ENCODE data around the gene PHF2. TPM values are rescaled to one million over a fixed set of nuclear protein-coding genes. Genes with fewer than 3 reads are reported as not detected.

Gene PHF2
- total RNA-seq, 1 experiment from 2014 or later = 7.2 TPM

DNA sequence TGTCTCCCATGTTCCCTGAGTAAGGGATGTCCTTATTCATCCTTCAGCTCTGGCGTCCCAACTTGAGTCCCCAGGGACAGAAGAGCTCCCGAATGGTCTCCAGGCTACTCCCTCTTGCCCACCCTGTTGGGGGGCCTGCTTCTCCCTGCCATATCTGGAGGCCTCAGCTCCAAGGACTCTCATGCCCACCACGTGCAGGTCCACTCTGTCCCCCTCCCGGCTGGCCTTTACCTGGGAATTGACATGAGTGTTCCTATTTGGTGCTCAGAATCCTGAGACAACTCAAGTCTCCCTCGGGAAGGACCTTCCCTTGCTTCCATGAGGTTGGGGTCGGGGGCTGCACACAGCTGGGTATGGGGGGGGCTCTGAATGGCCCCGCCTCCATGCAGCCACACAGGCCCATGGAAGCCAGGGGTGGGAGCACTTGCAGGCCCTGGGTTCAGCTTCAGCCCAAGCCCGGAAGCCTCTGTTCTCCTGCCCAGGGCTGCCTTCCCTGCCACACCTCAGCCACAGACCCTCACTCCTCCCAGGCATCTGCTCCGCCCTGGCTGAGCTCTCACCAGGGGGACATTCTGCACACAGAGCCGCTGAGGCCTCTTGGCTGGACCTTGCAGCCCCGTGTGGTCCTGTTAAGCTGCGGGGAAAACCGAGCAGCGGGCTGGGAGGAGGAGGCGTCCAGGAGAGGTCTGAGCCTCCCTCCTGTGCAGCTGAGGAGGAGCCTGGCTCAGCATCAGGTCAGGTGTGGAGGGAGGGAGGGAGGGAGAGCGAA, 121.9 kb downstream of the PHF2 start:
- in situ Hi-C loops (cut with HindIII; ENCODE audit: low pct_unique_long_range_greater_than_20kb, low sequenced_read_pairs) = no loop called here
- no peak for DNase-seq (ENCODE audit: low read depth)

DNA sequence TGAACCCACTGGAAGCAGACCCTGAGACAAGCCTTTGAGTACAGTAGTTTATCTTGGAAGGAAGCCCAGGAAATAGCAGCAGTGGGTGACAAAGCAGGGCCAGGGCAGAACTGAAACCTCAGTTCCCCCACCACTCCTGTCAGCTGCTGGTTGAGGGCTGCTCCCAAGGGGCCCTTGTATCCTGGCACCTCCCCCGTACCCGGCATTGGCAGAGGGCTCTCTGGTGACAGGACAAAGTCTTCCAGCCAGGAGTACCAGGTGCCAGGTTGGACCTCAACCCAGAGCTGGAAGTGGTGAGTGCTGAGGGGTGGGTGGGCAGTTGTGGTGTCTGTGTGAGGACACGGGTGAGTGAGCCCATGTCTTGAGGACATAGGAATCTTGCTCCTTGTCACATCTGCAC, 123.3 kb downstream of the PHF2 start:
- DNase-seq (ENCODE audit: low read depth) = no peak
- in situ Hi-C loops (cut with HindIII; ENCODE audit: low pct_unique_long_range_greater_than_20kb, low sequenced_read_pairs) = no loop called here

DNA sequence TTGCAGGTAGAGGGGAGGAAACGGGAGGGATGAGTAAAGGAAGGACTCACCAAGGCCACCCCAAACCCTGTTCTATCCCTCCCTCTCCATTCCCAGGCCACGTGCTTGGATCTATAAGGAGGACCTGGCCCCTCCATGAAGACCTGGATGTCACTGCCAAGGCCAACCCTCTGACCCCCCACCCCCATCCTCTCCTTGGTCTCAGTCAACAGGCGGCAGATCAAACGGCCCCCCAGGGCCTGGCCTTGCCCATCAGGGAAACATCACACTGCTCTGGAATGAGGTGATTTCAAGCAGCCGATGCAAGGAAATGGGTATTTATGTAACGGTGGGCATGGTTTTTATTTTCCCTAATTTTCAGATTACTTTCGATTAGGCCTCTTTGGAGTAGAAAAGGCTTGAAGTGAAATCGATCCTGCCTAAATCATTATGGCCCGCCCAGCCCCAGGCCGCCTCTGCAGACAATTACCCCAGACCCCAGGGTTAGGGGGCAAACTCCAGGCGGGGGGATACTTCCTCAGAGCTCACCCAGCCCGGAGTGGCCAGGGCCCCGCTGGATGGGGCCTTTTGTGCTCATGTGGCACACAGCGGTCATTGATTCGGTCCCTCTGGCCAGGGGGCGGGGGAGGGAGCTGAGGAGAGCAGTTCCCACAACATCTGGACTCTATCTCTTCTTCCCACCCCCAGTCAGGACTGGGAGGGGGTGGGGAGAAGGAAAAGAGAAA, 125.3 kb downstream of the PHF2 start:
- no peak for DNase-seq (ENCODE audit: low read depth)
- in situ Hi-C loops (cut with HindIII; ENCODE audit: low pct_unique_long_range_greater_than_20kb, low sequenced_read_pairs) = no loop called here

DNA sequence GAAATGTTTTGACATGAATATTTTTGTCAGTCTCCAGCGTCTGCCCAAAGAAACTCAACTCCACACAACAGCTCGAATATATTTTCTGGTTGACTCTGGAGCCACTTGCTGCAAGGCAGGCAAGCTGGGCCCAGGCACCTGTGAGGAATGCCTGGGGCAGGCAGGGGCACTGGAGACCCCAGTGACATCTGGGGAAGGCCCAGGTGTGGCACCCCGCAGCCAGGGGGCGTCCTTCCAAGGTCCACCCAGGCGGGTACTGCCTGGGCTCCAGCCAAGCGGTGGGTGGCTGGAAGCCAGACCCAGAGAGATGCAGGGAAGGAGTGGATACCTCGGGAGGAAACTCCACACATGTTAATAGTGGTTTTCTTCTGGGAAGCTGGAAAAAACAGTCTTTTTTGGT, 125.9 kb downstream of the PHF2 start:
- in situ Hi-C loops (cut with HindIII; ENCODE audit: low pct_unique_long_range_greater_than_20kb, low sequenced_read_pairs) = no loop called here
- DNase-seq (ENCODE audit: low read depth) = no peak

DNA sequence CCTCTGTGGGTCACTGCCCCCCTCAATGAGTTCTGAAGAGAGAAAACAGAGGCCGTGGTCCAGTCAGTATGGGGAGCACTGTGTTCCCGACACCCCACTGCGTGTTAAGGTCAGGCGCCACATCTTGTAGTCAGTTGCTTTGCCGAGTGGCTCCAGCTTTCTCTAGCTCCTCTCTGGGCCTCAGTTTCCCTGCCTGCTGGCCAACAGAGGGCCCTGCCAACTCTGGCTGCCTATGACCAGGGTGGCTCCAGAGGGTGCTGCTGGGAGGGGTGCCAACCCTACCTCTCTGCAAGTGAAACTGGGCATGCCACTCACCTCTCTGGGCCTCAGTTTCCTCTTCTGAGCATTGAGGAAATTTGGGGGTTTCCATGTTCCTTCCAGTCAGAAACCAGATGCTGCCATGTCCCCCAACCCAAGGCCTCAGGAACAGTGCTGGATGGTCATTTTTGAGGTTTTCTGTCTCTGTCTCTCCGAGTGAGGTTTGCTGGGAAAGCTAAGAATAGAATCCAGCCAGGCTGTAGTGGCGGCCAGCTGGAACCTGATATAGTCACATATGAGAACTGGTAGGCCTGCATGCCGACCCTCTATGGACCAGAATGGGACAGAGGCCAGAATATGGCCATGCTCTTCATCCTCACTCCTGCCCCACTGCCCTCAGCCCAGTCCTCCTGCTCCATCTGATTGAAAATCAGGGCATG, 132.1 kb downstream of the PHF2 start:
- in situ Hi-C loops (cut with HindIII; ENCODE audit: low pct_unique_long_range_greater_than_20kb, low sequenced_read_pairs) = no loop called here

DNA sequence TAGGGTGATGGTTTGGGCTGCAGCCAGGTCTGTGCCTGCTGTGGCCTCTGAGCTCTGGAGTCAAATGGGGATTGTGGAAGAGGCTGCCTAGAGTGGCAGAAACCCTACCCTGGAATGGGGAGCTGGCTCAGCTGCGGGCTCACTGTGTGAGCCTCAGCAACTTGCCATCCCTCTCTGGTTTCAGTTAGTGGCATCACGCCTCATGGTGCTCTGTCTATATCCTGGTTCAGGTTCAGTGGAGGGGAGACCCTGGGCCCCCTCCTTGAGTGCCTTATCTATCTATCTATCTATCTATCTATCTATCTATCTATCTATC, 132.6 kb downstream of the PHF2 start:
- DNase-seq (ENCODE audit: low read depth) = no peak
- in situ Hi-C loops (cut with HindIII; ENCODE audit: low pct_unique_long_range_greater_than_20kb, low sequenced_read_pairs) = no loop called here

More for the DNA sequence above, 132.1 kb downstream of the PHF2 start:
- no peak for DNase-seq (ENCODE audit: low read depth)

DNA sequence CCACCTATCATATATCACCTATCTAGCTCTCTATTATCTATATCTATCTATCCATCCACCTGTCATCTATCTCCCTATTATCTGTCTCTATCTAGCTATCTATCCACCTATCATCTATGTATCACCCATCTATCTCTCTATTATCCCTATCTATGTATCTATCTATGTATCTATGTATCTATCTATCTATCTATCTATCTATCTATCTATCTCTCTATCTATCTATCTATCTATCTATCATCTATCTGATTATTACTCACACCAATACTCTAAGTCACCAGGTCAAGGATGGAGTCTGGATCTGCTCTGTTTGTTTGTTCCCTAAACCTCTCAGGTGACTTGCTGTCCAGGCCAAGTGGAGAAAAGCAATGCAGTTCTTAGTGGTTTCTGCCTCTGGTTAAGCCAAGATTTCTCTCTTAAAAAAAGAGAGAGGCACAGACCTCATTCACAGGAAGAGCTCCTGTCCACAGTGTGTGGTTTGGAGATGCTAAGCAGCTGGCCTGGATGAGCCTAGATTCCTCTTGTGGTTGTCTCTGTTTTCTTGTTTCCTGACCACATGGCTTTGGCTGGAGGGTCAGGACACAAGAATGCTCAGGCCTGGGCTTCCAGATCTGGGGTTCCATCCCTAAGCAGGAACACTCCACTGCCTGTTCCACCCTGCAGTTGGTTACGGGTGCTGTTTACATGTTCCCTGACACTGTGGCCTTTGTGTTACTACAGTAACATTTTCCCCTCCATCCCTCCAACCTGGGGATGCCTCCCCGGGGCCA, 133.4 kb downstream of the PHF2 start:
- DNase-seq (ENCODE audit: low read depth) = no peak
- in situ Hi-C loops (cut with HindIII; ENCODE audit: low pct_unique_long_range_greater_than_20kb, low sequenced_read_pairs) = no loop called here

DNA sequence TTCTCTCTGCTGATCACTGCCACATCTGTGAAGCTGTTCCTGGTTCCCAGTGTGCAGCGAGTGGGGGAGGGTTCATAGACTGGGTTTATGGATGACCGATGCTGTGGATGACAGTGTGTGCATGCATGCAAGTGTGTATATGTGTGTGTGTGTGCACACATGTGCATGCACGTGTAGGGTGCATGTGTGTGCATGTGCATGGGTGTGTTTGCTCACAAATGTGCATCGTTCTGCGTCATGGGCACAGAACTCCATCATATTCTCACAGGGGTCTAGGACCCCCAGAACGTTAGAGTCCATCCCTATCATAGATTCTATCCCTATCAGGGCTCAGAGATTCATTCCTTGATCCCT, 134.0 kb downstream of the PHF2 start:
- in situ Hi-C loops (cut with HindIII; ENCODE audit: low pct_unique_long_range_greater_than_20kb, low sequenced_read_pairs) = no loop called here
- DNase-seq (ENCODE audit: low read depth) = no peak

DNA sequence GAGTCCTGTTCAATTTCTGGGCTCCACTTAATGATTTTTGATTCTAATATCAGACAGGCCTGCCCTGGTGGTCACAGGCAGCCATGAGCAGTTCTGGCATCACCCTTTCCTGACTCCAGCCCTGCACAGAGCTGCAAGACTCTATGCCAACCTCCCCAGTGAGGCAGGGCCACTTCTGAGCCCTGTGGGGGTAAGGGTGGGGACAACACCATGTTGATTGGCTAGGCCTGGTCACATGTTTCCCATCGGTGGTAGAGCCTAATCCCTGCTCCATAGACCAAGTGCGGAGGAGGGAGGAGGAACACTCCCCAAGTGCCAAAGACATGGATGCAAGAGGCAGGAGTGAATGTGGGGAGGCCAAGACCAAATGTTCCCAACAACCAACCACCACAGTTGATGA, 134.6 kb downstream of the PHF2 start:
- in situ Hi-C loops (cut with HindIII; ENCODE audit: low pct_unique_long_range_greater_than_20kb, low sequenced_read_pairs) = no loop called here
- DNase-seq (ENCODE audit: low read depth) = no peak

DNA sequence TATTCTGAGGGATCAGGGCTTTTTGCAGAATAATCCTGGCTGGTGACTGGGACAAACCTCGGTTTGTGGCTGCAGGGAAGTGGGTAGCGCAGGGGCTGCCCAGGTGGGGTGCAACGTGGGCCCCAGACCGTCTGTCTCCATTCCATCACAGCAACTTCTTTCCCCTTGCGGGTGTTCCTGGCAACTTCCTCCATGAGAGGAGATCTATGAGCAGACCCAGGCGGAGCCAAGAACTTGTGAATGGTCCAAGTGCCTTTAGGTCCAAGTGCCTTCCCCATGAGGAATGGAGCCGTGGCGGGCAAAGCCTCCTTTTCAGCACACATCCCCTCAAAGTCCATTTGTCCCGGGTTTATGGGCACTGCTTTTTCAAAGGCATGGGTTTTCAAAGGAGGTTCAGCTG, 136.5 kb downstream of the PHF2 start:
- no peak for DNase-seq (ENCODE audit: low read depth)
- in situ Hi-C loops (cut with HindIII; ENCODE audit: low pct_unique_long_range_greater_than_20kb, low sequenced_read_pairs) = no loop called here

DNA sequence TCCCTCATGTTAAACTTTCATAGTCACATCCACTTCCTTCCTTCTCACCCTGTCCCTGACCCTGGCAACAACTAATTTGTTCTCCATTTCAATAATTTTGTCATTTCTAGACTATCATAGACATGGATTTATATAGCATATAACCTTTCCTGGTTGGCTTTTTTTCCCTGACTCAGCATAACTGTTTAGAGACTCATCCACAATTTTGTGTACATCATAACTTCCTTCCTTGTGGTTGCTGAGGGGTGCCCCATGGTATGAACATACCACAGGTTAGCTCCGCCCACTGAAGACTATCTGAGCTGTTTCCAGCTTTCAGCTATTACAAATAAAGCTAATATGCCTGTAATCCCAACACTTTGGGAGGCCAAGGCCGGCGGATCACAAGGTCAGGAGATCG, 137.3 kb downstream of the PHF2 start:
- no peak for DNase-seq (ENCODE audit: low read depth)
- in situ Hi-C loops (cut with HindIII; ENCODE audit: low pct_unique_long_range_greater_than_20kb, low sequenced_read_pairs) = no loop called here

DNA sequence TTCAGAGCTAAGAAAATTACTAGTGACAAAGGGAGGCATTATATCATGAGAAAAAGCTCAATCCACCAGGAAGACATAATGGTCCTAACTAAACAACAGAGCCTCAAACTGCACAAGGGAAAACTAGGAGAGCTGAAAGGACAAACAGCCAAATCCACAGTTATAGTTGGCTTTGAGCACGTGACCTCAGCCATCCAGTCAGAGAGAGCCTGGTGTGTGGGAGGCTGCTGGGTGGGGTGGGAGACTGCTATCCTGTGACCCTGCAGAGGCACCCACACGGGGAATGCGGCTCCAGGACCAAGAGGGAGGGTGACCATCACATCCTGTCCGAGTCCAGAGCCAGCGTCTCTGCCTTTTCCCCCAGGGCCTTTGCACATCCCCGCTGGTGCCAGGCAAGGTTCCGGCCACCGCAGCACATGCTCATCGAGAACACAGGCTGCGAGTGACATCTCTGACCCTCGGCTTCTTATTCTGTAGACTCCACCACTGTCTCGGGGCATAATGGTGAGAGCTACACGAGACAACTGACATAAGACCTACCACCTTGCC, 145.1 kb downstream of the PHF2 start:
- in situ Hi-C loops (cut with HindIII; ENCODE audit: low pct_unique_long_range_greater_than_20kb, low sequenced_read_pairs) = no loop called here
- DNase-seq (ENCODE audit: low read depth) = no peak

DNA sequence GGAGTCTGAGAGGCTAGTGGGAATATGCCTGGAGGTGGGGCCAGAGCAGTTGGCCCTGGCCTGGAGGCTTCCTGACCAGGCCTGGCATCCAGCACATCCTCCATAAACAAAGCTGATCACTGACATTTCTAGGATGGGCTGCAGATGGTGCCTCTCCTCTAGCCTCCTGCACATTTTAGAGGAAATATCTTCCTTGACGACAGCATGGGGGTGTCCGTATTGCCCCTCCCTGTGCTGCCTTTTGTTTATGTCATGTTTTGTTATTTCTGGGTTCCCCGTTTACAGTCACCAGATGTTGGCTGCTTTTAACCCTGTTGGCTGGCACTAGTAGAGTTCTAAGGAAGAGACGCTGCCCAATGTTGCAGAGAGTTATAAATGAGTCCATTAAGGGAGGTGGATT, 148.5 kb downstream of the PHF2 start:
- no peak for DNase-seq (ENCODE audit: low read depth)
- in situ Hi-C loops (cut with HindIII; ENCODE audit: low pct_unique_long_range_greater_than_20kb, low sequenced_read_pairs) = no loop called here

DNA sequence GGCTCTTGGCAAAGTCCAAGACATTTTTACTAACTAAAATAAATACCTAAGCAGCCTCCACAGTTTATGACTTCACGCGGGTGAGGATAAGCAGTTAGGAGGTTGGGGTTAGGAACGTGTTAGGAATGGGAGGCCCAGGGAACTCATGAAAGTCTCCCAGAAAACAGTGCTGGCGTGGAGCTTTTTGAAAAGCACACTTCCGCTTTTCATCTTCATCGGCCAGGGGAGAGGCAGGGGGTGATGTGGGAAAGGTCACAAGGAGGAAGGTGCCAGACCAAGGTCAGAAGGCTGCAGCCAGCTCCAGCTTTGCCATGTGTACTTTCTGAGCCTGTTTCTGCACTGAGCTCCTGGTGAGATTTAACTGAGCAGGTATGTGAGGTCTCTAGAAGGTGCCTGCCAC, 149.0 kb downstream of the PHF2 start:
- DNase-seq (ENCODE audit: low read depth) = no peak
- in situ Hi-C loops (cut with HindIII; ENCODE audit: low pct_unique_long_range_greater_than_20kb, low sequenced_read_pairs) = no loop called here

DNA sequence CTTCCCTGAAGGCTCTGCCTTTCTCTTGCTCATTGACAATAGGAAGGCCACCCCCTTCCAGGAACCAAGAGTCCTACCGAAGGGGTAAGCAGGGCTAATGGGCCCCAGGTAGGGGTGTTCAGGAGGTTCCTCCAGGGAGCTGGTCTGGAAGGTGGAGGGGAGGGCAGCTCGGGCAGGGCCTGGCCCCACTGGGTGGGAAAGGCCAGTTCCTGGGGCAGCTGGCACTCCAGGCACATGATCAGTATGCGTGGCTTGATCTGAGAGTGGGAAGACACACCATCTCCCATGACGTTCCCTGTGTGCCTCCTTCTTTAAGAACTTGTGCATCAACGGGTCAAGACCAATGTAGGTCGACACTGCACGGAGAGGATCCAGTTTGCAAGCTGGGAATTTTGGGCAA, 149.8 kb downstream of the PHF2 start:
- no peak for DNase-seq (ENCODE audit: low read depth)
- in situ Hi-C loops (cut with HindIII; ENCODE audit: low pct_unique_long_range_greater_than_20kb, low sequenced_read_pairs) = no loop called here

Data from Caki2 (cell line).